Adipose tissue (tissue), 3 donors: Measurements from ENCODE around the gene METRN. TPM values are rescaled to one million over a fixed set of nuclear protein-coding genes. Genes with fewer than 3 reads are reported as not detected.
"Not testable (repeated sequence)": the region's sequence is repeated elsewhere in the genome, so short reads cannot be mapped to it uniquely, and the experiment has no call there.

Experiments used
- H3K27ac ChIP-seq: one replicate; pipeline ENCODE4 v1.5.1; 2013; ENCODE audit warnings: low read depth, low read length
- WGBS, 3 donors: extraction: QIAGEN DNeasy Blood & Tissue Kit; methylation state at CpG; one replicate each; pipeline ENCODE4 v1.1.7; 2013; 5-methylcytosine and 5-hydroxymethylcytosine counted together
- polyA plus RNA-seq, 3 donors: library from polyadenylated mRNA; stranded (reverse); fragments of 200-250 nt; gene quantifications; one replicate each; pipeline ENCODE4 v1.2.3, GENCODE V29; 2013
- donor health status: healthy with polysubstance abuse.
- donor health status: Bipolar disorder and iron deficiency.
- donor health status: healthy.

The METRN gene
- polyA plus RNA-seq, 3 donors: 21.3 to 34.1 (median 22.2) TPM

GRCh38 chr16:740764-741505 lies 26.0 kb downstream of the METRN start, which contains the start of gene CIAO3:
CIAO3 (minus strand) TSS chr16:740997; CDS start chr16:740985, 12 bp downstream.
- H3K27ac ChIP-seq: no peak within 1 kb of the TSS

DNA sequence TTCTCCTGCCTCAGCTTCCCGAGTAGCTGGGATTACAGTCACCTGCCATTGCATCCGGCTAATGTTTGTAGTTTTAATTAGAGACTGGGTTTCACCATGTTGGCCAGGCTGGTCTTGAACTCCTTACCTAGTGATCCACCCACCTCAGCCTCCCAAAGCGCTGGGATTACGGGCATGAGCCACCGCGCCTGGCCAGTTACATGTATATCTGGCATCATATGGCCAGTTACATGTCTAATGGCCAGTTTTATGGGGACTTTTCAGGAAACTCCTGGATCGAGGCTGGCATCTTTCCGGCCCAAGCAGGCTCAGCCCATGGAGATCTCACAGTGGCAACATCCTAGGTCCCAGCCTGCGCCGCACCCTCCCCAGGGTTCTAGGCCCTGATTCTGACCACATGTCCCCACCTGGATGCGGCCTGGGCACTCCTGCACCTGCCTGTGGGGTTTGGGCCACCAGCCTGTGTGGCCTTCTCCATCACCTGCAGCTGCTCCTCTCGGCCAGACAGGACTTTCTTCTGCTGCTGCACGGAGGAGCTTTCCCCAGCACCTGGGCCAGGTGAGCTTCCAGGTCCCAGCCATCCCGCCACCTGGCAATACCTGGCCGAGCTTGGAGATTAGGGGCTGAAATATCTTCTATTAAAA lies 27.2 kb downstream of the METRN start:
- H3K27ac ChIP-seq: no peak overlapping the region
- 88 to 90% (median 90%) methylated on average over 15 of the region's 15 CpGs for WGBS, 3 donors

More at GRCh38 chr16:740764-741505, 26.0 kb downstream of the METRN start, which contains the start of gene CIAO3:
- 0 to 1% (median 1%) methylated on average over 66 to 79 of the region's 79 CpGs for WGBS, 3 donors

DNA sequence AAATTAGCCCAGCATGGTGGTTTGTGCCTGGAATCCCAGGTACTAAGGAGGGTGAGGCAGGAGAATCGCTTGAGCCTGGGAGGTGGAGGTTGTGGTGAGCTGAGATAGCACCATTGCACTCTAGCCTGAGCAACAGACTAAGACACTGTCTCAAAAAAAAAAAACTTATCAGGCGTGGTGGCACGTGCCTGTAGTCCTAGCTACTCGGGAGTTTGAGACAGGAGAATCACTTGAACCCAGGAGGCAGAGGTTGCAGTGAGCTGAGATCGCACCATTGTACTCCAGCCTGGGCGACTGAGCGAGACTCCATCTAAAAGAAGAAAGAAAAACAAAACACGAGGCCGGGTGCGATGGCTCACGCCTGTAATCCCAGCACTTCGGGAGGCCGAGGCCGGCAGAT lies 28.0 kb downstream of the METRN start:
- WGBS, 3 donors: 81 to 86% (median 85%) methylated on average over 14 of the region's 14 CpGs
- not testable (repeated sequence) for H3K27ac ChIP-seq

GRCh38 chr16:743794-744500 lies 29.0 kb downstream of the METRN start:
- no peak overlapping the region for H3K27ac ChIP-seq
- 78 to 82% (median 80%) methylated on average over 19 to 21 of the region's 21 CpGs for WGBS, 3 donors

- WGBS, 3 donors: 1 to 4% (median 3%) methylated on average over 14 of the region's 14 CpGs
Measured at GRCh38 chr16:745739-746138, 30.8 kb downstream of the METRN start.

DNA sequence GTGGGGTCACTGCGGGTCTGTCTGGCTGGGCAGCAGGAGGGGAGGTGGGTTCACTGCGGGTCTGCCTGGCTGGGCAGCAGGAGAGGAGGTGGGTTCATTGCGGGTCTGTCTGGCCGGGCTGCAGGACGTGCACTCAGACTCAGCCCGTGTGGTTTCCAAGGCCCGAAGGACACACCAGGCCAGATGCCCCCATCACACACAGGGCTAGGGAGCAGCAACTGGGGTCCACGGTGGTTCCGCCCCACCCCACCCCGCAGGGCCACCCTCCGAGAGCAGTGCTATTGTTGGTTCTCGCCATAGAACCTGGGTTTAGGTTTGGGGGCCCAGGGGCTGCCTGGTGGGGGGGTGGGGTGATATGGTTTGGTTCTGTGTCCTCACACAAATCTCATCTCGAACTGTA lies 31.7 kb downstream of the METRN start:
- H3K27ac ChIP-seq: no peak overlapping the region
- WGBS, 3 donors: 74 to 81% (median 80%) methylated on average over 9 to 13 of the region's 13 CpGs

More at GRCh38 chr16:745739-746138, 30.8 kb downstream of the METRN start:
- H3K27ac ChIP-seq: no peak overlapping the region

GRCh38 chr16:747978-748746 lies 33.2 kb downstream of the METRN start:
- H3K27ac ChIP-seq: no peak overlapping the region
- 79 to 86% (median 83%) methylated on average over 39 of the region's 39 CpGs for WGBS, 3 donors

DNA sequence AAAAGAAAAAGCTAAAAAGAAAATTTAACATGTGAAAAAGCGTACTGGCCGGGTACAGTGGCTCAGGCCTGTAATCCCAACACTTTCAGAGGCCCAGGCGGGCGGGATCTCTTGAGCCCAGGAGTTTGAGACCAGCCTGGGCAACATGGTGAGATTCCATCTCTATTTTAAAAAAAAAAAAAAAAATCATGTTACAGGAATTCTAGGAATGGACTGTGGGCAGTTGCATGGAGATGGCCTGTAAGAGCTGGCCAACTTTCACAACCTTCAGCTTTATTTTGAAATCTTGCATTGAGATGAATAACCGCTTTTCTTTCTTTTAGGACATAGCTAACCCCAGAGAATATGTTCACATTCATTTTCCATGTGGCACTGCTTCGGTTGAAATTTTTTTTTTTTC lies 34.1 kb downstream of the METRN start:
- no peak overlapping the region for H3K27ac ChIP-seq
- 71 to 90% (median 72%) methylated on average over 6 of the region's 6 CpGs for WGBS, 3 donors

GRCh38 chr16:750485-750884 lies 35.6 kb downstream of the METRN start:
- 39 to 66% (median 57%) methylated on average over 9 of the region's 9 CpGs for WGBS, 3 donors
- H3K27ac ChIP-seq: no peak overlapping the region

DNA sequence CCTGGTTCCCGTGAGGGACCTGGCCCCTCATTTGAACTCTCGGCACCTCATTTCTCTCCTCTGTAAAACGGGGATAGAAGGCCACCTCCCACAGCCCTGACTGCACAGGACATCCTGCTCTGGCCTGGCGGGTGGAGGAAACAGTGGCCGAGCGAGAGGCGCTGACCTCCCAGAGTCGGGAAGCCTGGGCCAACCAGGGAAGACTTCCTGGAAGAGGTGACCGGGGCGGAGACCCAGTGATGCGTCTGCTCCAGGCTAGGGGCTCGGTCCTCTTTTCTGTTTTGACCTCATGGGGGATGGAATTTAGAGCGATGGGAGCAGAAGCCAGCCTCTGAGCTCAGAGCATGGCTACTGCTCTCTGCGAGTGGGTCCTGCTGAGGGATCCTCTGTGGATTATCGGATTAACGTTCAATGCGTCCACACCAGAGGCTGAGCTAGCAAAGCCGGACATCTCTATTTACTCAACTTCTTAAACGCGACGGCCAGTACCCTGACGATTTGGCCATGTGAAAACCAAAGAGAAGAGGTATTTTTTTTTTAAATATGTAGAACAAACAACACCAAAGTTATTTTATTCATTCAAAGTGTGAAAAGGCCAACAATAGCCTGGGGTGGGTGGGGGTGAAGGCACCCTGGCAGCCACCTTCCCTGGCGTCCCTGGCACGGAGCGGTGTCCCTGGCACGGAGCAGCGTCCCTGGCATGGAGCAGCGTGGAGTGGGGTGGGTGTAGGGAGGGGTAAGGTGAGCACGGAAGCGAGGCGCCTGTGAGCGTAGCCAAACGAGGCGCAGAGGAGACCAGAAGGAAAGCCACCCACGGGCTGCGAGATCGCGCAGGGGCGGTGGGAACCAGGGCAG lies 36.5 kb downstream of the METRN start:
- 38 to 69% (median 65%) methylated on average over 39 of the region's 39 CpGs for WGBS, 3 donors

GRCh38 chr16:752007-752312 lies 37.0 kb downstream of the METRN start:
- H3K27ac ChIP-seq: no peak overlapping the region
- WGBS, 3 donors: 27 to 56% (median 54%) methylated on average over 10 of the region's 10 CpGs

More for the DNA sequence above, 36.5 kb downstream of the METRN start:
- H3K27ac ChIP-seq: no peak overlapping the region

GRCh38 chr16:754121-754607 lies 39.2 kb downstream of the METRN start:
- 84 to 90% (median 88%) methylated on average over 11 of the region's 11 CpGs for WGBS, 3 donors
- not testable (repeated sequence) for H3K27ac ChIP-seq

DNA sequence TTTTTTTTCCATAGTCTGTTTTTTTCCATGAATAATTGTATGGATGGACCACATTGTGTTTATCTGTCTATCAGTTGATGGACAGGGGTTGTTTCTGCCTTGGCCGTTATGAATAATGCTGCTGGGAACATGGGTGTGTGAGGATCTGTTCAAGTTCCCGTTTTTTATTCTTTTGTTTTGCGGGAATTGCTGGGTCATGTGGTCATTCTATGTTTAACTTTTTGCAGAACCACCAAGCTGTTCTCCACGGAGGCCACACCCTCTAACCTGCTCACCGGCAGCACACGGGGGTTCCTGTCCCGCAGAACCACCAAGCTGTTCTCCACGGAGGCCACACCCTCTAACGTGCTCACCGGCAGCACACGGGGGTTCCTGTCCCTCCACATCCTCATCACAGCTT lies 39.7 kb downstream of the METRN start:
- 29 to 50% (median 35%) methylated on average over 11 of the region's 11 CpGs for WGBS, 3 donors
- H3K27ac ChIP-seq: no peak overlapping the region

DNA sequence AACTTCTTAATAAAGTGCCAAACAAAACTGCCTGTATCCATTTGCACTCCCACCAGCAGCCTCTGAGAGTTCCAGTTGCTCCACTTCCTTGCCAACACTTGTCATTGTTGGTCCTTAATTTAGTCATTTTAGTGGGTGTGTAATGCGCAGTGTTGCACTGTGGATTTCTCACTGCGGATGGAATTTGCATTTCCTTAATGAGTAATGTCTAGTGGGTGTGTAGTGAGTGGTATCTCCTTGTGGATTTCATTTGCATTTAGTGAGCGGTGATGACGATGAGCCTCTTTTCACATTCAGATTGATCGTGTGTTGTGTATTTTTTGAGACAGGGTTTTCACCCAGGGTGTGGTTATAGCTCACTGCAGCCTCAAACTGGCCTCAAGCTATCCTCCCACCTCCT lies 41.5 kb downstream of the METRN start:
- H3K27ac ChIP-seq: no peak overlapping the region
- 90 to 93% (median 92%) methylated on average over 5 of the region's 5 CpGs for WGBS, 3 donors

DNA sequence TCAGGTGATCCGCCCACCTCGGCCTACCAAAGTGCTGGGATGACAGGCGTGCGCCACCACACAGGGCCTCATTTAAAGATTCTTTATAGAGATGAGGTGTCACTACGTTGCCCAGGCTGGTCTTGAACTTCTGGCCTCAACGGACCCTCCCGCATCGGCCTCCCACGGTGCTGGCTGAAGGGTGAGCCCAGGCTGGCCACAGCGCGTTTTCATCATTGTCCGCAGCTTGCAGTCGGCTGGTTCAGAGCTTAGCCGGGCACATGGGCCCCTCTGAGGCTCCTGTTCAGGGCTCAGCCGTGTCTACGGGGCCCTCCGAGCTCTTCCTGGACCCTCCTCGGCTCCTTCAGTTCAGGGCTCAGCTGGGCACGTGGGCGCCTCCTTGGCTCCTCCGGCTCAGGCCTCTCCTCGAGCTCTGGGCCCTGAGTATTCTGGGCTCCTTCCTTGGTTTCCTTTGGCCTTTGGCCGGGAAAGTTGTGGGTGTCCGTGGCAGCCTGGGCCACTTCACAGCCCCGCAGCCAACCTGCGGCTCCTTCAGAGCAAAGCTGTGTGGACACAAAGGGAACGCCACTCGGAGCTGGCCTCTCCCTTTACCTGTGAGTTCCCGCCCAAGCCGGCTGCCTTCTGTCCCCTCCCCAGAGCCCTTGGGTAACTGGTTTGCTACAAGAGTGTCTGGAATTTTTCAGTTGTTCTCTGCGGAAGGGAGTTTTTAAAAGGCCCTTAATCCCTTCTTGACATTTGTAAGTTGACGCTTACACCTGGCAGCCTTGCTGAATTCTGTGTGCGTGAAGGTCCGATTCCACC lies 44.4 kb downstream of the METRN start:
- H3K27ac ChIP-seq: no peak overlapping the region
- WGBS, 3 donors: 70 to 81% (median 77%) methylated on average over 34 of the region's 34 CpGs

DNA sequence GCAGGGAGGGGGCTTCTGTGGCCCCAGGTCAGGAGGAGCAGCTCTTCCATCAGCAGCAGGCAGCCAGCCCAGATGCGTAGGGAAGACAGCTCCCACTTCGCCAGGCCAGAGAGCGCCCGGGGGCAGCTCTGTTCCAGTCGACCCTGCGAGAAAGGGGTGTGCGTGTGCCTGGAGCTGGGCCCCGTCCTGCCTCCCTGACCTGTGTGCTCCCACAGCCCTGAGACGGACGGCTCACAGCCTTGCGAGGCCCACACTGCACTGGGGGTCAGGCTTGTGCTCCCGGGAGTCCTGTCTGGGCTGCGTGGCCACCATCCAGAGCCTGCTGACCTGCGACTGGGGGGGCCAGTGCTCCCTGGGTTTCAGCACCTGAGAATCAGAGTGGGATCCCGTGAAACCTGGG lies 45.1 kb downstream of the METRN start:
- WGBS, 3 donors: 52 to 57% (median 53%) methylated on average over 15 of the region's 15 CpGs
- H3K27ac ChIP-seq: no peak overlapping the region
